Hepatocyte (in vitro differentiated cells): Measurements from ENCODE around the gene SEC14L6. TPM values are rescaled to one million over a fixed set of nuclear protein-coding genes. Genes with fewer than 3 reads are reported as not detected.

ENCODE experiments used
- DNase-seq: peaks from one replicate; pipeline ENCODE4 v3.0.0-alpha.2; 2016; ENCODE audit warnings: low spot score
- H2AFZ ChIP-seq: fragments of 200-600 bp; sonication (generic); 2 replicates; pipeline ENCODE4 v1.6.0; 2016; ENCODE audit warnings: antibody characterized with exemption, mild to moderate bottlenecking
- H3K27ac ChIP-seq: fragments of 200-600 bp; sonication (generic); 2 replicates; pipeline ENCODE4 v1.5.1; 2016; ENCODE audit warnings: mild to moderate bottlenecking
- H3K27me3 ChIP-seq: fragments of 200-600 bp; sonication (generic); 2 replicates; pipeline ENCODE4 v1.6.1; 2016
- H3K36me3 ChIP-seq: fragments of 200-600 bp; sonication (generic); replicated peaks from 2 replicates; pipeline ENCODE4 v1.5.1; 2016; ENCODE audit warnings: low read depth; ENCODE audit not compliant: insufficient read depth
- H3K4me1 ChIP-seq: fragments of 200-600 bp; sonication (generic); 2 replicates; pipeline ENCODE4 v1.5.1; 2016; ENCODE audit warnings: mild to moderate bottlenecking, moderate library complexity; ENCODE audit not compliant: insufficient read depth
- H3K4me2 ChIP-seq: fragments of 200-600 bp; sonication (generic); 2 replicates; pipeline ENCODE4 v1.6.0; 2016
- H3K4me3 ChIP-seq: fragments of 200-600 bp; sonication (generic); 2 replicates; pipeline ENCODE4 v1.5.1; 2016; ENCODE audit warnings: mild to moderate bottlenecking
- H3K79me2 ChIP-seq: fragments of 200-600 bp; sonication (generic); 2 replicates; pipeline ENCODE4 v1.6.0; 2017; ENCODE audit warnings: mild to moderate bottlenecking
- H3K9me2 ChIP-seq: fragments of 200-600 bp; sonication (generic); replicated peaks from 2 replicates; pipeline ENCODE4 v1.6.0; 2017; ENCODE audit warnings: mild to moderate bottlenecking; ENCODE audit not compliant: insufficient read depth
- H3K9me3 ChIP-seq: fragments of 200-600 bp; sonication (generic); 2 replicates; pipeline ENCODE4 v1.5.1; 2016; ENCODE audit warnings: low read depth, mild to moderate bottlenecking
- H4K20me1 ChIP-seq: fragments of 200-600 bp; sonication (generic); 2 replicates; pipeline ENCODE4 v1.6.0; 2016; ENCODE audit warnings: mild to moderate bottlenecking; ENCODE audit not compliant: insufficient read depth, poor library complexity, severe bottlenecking
- CTCF ChIP-seq: fragments of 200-600 bp; sonication (generic); IDR thresholded peaks from 2 replicates; pipeline ENCODE4 v1.5.1; 2016; ENCODE audit warnings: antibody characterized with exemption, mild to moderate bottlenecking; ENCODE audit not compliant: poor library complexity
- EZH2 ChIP-seq: fragments of 200-600 bp; sonication (generic); IDR thresholded peaks from 2 replicates; pipeline ENCODE4 v1.6.1; 2016; ENCODE audit warnings: antibody characterized with exemption, mild to moderate bottlenecking, borderline replicate concordance
- EZH2phosphoT487 ChIP-seq: fragments of 200-600 bp; sonication (generic); IDR thresholded peaks from one replicate; pipeline ENCODE4 v1.6.1; 2018; ENCODE audit warnings: antibody characterized with exemption, mild to moderate bottlenecking, low read depth, moderate library complexity; ENCODE audit not compliant: unreplicated experiment, severe bottlenecking
- WGBS: methylation state at CpG from one replicate; pipeline ENCODE4 v1.1.6; 2016; ENCODE audit warnings: low lambda C conversion rate; ENCODE audit errors: missing lambda C conversion rate; 5-methylcytosine and 5-hydroxymethylcytosine counted together
- polyA plus RNA-seq: library from polyadenylated mRNA; unstranded; fragments of >200 nt; fragmentation: Nextera tagmentation; extraction: Ambion mirVana; gene quantifications from 2 replicates; pipeline ENCODE4 v1.2.1, GENCODE V29; 2016
- total RNA-seq: library from RNA; depleted of rRNA; stranded (reverse); fragments of >200 nt; gene quantifications from 2 replicates; pipeline ENCODE4 v1.2.3, GENCODE V29; 2014

SEC14L6 gene
- total and polyA plus RNA-seq, 2 experiments from 2014 or later = 0.07 TPM; not detected in 1

- DNase-seq = no peak
- H3K27me3 ChIP-seq = no peaks in the 10 kb centered on the region
- no peak overlapping the region for H3K27ac ChIP-seq
- WGBS = 58% methylated on average over 5 of the region's 5 CpGs
- no peak overlapping the region for H3K4me3 ChIP-seq
- TF ChIP-seq EZH2phosphoT487 (no peak), EZH2 (no peak), CTCF (no peak)
- no peak overlapping the region for H3K4me2 ChIP-seq
- H3K79me2 ChIP-seq = no peaks in the 10 kb centered on the region
- no peaks in the 10 kb centered on the region for H4K20me1 ChIP-seq
- no peaks in the 10 kb centered on the region for H3K9me2 ChIP-seq
- no peaks in the 10 kb centered on the region for H3K36me3 ChIP-seq
- no peaks in the 10 kb centered on the region for H3K4me1 ChIP-seq
- no peaks in the 10 kb centered on the region for H3K9me3 ChIP-seq
- no peak overlapping the region for H2AFZ ChIP-seq
Measured at GRCh38 chr22:30521368-30522156, 25.0 kb downstream of the SEC14L6 start.

DNA sequence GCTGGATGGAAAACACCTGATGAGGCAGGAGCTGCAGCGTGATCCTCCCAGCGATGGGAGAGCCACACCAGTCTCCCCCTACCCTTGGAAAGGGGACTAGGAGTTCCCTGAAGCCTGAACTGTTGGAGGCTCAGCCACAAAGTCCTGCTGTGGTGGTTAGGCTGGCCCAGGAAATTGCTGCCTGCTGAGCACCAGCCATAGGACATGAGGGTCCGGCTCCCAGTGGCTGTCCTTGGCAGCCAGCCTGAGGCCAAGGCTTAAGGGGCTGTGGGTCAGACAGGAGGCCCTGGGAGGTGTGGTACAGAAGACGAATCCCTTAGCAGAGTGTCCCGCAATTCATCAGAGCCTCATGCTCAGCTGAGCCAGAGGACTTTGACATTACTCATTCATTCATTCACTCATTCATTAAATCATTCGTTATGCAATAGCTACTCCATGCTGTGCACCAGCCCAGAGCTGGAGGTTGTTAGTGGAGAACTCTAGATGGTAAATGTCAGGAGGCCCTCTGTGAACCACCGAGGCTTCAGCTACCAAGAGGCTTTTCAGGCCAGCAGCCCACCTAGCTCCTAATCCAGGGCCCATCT is 26.6 kb downstream of the SEC14L6 start:
- Histone ChIP-seq H3K79me2 (no peaks in the 10 kb centered on the region), H3K4me2 (no peak overlapping the region), H2AFZ (no peak overlapping the region), H3K27me3 (no peaks in the 10 kb centered on the region), H3K36me3 (no peaks in the 10 kb centered on the region), H3K27ac (no peak overlapping the region), H3K9me2 (no peaks in the 10 kb centered on the region), H4K20me1 (no peaks in the 10 kb centered on the region), H3K4me1 (no peaks in the 10 kb centered on the region), H3K4me3 (no peak overlapping the region), H3K9me3 (no peaks in the 10 kb centered on the region)
- TF ChIP-seq CTCF = no peak
- TF ChIP-seq EZH2 = no peak
- no peak for TF ChIP-seq EZH2phosphoT487
- no peak for DNase-seq
- WGBS = 90% methylated on average over 7 of the region's 7 CpGs

GRCh38 chr22:30516731-30517130 is 29.8 kb downstream of the SEC14L6 start:
- H3K79me2 ChIP-seq = no peaks in the 10 kb centered on the region
- no peak for DNase-seq
- H3K4me1 ChIP-seq = no peaks in the 10 kb centered on the region
- no peak overlapping the region for H2AFZ ChIP-seq
- H3K27ac ChIP-seq = no peak overlapping the region
- WGBS = 89% methylated on average over 5 of the region's 5 CpGs
- H3K4me3 ChIP-seq = no peak overlapping the region
- no peaks in the 10 kb centered on the region for H4K20me1 ChIP-seq
- H3K9me2 ChIP-seq = no peaks in the 10 kb centered on the region
- no peaks in the 10 kb centered on the region for H3K36me3 ChIP-seq
- TF ChIP-seq EZH2phosphoT487 (no peak), CTCF (no peak), EZH2 (no peak)
- no peaks in the 10 kb centered on the region for H3K9me3 ChIP-seq
- H3K4me2 ChIP-seq = no peak overlapping the region
- no peaks in the 10 kb centered on the region for H3K27me3 ChIP-seq
